ENCODE results near the gene ZNF652.

ZNF652 gene

GRCh38 chr17:49356320-49356719 lies 5.7 kb downstream of the ZNF652 start:
- no peak for DNase-seq

- no peak for DNase-seq
Observed at GRCh38 chr17:49353607-49354006, 8.4 kb downstream of the ZNF652 start.

DNA sequence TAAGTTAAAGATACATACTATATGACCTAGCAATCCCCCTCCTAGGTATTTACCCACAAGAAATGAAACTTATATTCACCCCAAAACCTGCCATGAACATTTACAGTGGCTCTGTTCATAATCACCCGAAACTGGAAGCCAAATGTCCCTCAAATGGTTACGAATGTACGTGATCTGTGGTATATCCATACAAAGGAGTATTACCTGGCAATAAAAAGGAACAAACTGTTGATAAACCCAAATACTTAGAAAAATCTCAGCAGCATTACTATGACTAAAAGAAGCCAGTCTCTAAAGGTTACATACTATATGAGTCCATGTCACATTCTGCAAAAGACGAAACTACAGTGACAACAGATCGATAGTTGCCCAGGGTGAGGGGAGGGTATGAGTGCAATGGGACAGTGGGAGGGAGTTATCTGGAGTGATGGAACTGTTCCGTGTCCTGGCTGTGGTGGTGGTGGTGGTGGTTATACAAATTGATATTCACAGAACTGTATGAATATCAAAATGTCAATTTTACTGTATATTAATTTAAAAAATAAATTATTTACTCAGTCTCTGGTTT lies 9.4 kb downstream of the ZNF652 start:
- DNase-seq, result no peak

DNA sequence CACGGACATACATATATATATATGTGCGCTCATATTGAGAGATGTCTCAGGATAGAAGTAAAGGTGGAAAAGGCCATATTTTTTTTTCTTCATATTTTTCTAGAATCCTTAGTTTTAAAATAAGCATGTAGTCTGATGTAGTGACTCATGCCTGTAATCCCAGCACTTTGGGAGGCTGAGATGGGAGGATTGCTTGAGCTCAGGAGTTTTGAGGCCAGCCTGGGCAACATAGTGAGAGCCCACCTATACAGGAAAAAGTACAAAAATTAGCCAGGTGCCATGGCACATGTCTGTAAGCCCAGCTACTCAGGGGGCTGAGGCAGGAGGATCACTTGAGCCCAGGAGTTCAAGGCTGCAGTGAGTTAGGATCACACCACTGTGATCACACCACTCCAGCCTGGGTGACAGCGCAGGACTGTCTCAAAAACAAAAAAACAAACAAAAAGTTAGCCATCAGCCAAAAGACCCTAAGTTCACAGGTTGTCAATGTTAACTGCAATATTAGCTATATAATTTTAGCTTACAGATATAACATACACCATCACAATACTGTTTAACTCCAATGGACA lies 10.4 kb downstream of the ZNF652 start:
- no peak for DNase-seq

- DNase-seq, result no peak
Observed at GRCh38 chr17:49349541-49349940, 12.5 kb downstream of the ZNF652 start.

DNA sequence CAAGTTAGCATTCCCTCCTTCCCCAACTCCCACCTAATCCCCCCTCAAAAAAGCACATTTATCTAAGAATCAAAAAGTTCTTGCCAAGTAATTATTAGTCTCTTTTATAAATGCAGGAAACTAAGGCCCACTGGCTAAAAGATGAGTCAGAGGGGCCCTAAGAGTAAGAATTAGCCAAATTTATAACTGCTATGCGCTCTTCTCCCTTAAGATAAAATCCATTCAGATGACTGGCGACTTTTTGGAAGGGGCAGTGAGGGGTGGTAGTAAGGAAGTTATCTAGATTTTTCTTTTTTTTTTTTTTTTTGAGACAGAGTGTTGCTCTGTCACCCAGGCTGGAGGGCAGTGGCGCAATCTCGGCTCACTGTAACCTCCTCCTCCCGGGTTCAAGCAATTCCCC lies 17.1 kb downstream of the ZNF652 start:
- DNase-seq, result no peak

- no peak for DNase-seq
Observed at GRCh38 chr17:49343273-49343672, 18.8 kb downstream of the ZNF652 start.

DNA sequence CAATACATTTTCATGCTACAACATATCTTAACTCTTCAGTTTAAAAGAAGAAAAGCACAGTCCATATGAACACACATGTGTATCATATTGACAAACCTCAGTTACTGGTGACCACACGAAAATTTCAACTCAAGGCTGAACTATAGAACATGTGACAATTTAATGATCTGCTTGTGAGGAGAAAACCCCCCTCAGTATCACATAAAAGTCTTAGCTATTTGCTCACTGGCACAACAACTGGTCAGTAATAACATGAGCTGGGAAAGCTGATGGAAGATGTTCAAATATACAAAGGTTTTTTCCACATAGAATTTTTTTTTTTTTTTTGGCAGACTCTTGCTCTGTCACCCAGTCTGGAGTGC lies 19.5 kb downstream of the ZNF652 start:
- DNase-seq, result no peak

- no peak for DNase-seq
Observed at GRCh38 chr17:49341356-49341755, 20.7 kb downstream of the ZNF652 start.

DNA sequence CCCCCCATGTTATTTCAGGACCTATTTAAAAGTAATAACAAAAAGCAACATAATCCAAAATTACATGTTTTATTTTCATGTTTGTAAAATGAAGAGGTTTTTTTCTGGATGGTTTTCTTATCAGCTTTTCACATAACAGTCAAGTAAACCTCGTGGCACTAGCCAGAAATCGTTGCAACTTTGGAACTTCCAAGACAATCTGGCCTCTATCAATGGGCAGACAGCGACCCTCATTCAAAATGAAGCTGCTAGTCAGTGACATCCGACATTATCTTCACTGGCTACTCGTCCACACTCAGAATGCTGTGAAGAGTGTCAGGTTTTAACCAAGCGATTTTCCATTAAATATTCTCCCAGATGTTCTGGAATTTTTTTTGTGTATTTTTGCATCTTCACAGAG lies 22.7 kb downstream of the ZNF652 start:
- no peak for DNase-seq

DNA sequence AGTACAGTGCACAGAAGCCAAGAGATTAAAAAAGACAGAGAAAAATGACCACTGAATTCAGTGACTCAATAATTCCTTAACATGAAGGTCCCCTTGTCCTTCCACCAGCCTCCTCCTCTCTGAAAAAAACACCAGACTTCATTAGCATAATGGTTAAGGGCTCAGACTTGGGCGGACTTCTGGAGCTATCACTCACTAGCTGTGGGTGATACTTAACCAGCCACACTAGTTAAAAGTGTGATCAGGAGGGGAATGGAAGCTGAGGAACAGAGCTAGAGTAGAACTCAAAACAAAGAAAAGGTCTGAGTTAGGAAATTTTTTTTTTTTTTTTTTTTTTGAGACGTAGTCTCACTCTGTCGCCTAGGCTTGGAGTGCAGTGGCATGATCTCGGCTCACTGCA lies 23.2 kb downstream of the ZNF652 start:
- DNase-seq, result no peak

DNA sequence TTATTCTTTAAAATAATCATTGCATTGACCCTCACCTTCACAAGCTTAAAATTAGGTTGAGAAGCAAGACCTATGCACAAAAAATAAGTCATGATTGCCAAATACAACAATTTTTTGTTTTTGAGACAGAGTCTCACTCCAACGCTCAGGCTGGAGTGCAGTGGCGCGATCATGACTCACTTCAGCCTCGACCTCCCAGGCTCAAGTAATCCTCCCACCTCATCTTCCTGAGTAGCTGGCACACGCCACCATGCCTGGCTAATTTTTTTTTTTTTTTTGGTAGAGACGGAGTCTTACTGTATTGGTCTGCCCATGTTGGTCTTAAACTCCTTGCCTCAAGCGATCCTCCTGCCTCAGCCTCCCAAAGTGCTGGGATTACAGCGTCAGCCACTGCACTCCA lies 24.2 kb downstream of the ZNF652 start:
- no peak for DNase-seq

DNA sequence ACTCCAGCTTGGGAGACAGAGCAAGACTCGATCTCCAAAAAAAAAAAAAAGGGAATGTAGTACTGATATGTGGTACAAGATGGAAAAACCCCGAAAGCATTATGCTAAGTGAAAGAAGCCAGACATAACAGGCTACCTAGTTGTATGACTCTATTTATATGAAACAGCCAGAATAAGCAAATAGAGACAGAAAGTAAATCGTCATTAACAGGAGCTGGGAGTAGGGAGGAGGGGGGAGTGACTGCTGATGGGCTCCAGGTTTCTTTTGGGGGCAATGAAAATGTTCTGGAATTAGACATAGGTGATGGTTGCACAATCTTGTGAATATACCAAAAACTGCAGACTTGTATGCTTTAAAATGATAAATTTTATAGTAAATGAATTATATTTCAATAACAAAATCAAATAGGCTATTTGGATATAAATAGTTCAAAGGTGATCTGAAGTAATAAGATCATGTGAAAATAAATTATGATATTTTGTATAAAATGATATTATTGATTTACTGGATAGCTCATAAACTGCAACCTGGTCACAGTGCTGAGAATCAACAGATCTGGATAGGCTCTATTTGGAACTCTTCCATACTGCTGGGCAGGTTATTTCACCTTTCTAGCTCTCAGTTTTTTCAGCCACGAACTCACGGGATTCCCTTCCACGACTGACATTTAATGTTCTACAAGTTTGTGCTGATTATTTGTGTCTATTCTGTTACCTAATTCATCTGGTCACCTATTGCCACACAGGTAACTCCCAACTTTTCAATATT lies 27.1 kb downstream of the ZNF652 start:
- DNase-seq, result no peak

- DNase-seq, result no peak
Observed at GRCh38 chr17:49333804-49334203, 28.2 kb downstream of the ZNF652 start.

DNA sequence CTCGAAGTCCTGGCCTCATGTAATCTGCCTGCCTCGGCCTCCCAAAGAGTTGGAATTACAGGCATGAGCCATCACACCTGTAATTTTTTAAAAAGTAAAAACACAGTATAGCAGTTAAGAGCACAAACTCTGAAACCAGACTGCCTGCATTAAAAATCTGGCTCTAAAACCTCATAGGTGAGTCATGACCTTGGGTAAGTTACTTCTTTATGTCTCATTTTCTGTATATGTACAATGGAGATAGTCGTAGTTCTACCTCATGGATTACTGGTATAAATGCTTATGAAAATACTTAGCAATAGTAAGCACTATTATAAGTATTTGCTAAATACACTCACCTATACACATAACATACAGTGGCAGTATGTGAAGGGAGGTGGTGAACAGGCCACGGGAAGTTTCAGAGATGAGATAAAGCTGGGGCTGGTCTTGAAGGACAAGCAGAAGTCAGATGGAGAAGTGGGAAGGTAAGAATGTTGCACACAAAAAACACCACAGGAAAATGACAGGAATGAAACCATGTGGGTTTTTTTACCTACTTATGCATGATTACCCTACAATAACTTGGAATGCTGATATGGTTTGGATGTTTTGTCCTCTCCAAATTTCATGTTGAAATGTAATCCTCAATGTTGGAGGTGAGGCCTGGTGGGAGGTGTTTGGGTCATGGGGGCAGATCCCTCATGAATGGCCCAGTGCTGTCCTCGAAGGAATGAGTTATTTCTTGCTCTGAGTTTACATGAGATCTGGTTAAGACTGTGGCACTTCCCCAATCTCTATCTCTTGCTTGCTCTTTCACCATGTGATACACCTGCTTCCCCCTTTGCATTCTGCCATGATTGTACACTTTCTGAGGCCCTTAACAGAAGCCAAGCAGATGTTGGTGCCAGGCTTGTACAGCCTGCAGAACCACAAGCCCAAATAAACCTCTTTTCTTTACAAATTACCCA lies 33.9 kb downstream of the ZNF652 start:
- no peak for DNase-seq

GRCh38 chr17:49325980-49326379 lies 36.1 kb downstream of the ZNF652 start:
- no peak for DNase-seq

- no peak for DNase-seq
Observed at GRCh38 chr17:49318435-49318965, 43.5 kb downstream of the ZNF652 start.

GRCh38 chr17:49316889-49317675 lies 45.0 kb downstream of the ZNF652 start:
- DNase-seq, result no peak

DNA sequence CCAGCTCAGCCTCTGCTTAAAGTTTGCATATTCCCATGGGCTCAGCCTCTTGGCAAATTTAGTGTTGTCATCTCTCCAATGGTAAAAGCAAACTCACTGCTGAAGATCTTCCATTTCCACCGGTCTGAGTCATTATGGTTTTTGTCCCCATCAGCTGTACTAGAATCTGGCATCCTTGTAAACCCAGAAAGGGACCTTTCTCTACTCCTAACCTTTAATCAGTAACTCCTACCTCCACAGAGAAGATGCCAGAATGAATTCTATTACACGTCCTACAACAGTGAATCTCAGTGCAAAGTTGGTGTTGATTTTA lies 45.8 kb downstream of the ZNF652 start:
- DNase-seq, result no peak

- DNase-seq, result peak; percentile 53
Observed at GRCh38 chr17:49315551-49316257, 46.3 kb downstream of the ZNF652 start.

GRCh38 chr17:49312722-49313121 lies 49.3 kb downstream of the ZNF652 start:
- DNase-seq, result no peak

DNA sequence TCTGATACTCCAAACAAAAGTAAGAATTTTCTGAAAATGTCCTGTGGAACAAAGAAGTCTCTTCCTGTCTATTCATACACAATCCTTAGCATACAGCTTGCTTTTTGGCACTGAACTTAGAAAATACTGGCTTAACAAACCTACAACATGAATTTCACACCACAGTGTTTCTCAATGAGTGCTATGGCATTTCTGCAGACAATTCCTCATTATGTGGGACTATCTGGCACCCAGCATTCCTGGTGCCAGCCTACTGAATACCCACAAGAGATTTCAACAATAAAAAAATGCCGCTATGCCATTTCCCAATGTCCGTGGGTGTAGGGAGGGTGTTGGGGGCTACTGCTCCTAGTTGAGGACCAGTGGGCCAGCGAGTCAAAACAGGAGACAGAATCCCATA lies 62.1 kb downstream of the ZNF652 start:
- no peak for DNase-seq
